T47D (cell line): ENCODE measurements around the gene DRD2.

Experiments used
- DNase-seq, 2 experiments: peaks; one replicate each; pipeline versions ENCODE4 v3.0.0 to v3.0.0-alpha.2; 2011 to 2012; ENCODE audit warnings: low read depth in 1 of 2, low spot score in 1 of 2
- JUND ChIP-seq: IDR thresholded peaks from 2 replicates; pipeline ENCODE4 v1.6.1; 2012; ENCODE audit warnings: low read depth
- in situ Hi-C: cut with HindIII; loops from 2 replicates; pipeline ENCODE4 v1.10.0; 2016; ENCODE audit warnings: low sequenced_read_pairs, low pct_unique_long_range_greater_than_20kb

DRD2 gene

GRCh38 chr11:113504586-113504985, 29.4 kb upstream of the DRD2 start:
- no peak for DNase-seq
- in situ Hi-C loops, result no loop called here
- no peak for TF ChIP-seq JUND

GRCh38 chr11:113504071-113504470, 28.9 kb upstream of the DRD2 start:
- no peak for TF ChIP-seq JUND
- in situ Hi-C loops, result no loop called here
- DNase-seq, result no peak

- DNase-seq, result no peak
- in situ Hi-C loops, result no loop called here
- no peak for TF ChIP-seq JUND
Measured at GRCh38 chr11:113497066-113497910, 22.1 kb upstream of the DRD2 start.

GRCh38 chr11:113496026-113496651, 20.9 kb upstream of the DRD2 start:
- no peak for DNase-seq
- in situ Hi-C loops, result no loop called here
- TF ChIP-seq JUND, result no peak

- no peak for TF ChIP-seq JUND
- in situ Hi-C loops, result no loop called here
- DNase-seq, result peak in 1 of 2 experiments; percentile 34
Measured at GRCh38 chr11:113494021-113494420, 18.8 kb upstream of the DRD2 start.

- in situ Hi-C loops, result no loop called here
- no peak for TF ChIP-seq JUND
- DNase-seq, result no peak
Measured at GRCh38 chr11:113493206-113493605, 18.0 kb upstream of the DRD2 start.

GRCh38 chr11:113488931-113489351, 13.7 kb upstream of the DRD2 start:
- in situ Hi-C loops, result no loop called here
- TF ChIP-seq JUND, result no peak
- no peak for DNase-seq

- in situ Hi-C loops, result no loop called here
- no peak for DNase-seq
- no peak for TF ChIP-seq JUND
Measured at GRCh38 chr11:113487622-113488021, 12.4 kb upstream of the DRD2 start.

GRCh38 chr11:113484223-113484622, 9.0 kb upstream of the DRD2 start:
- DNase-seq, result no peak
- TF ChIP-seq JUND, result no peak

GRCh38 chr11:113481672-113482071, 6.5 kb upstream of the DRD2 start:
- no peak for DNase-seq
- no peak for TF ChIP-seq JUND
- in situ Hi-C loops, result no loop called here

More at GRCh38 chr11:113484223-113484622, 9.0 kb upstream of the DRD2 start:
- in situ Hi-C loops, result no loop called here

- no peak for TF ChIP-seq JUND
- no peak for DNase-seq
- in situ Hi-C loops, result no loop called here
Measured at GRCh38 chr11:113481226-113481625, 6.0 kb upstream of the DRD2 start.

GRCh38 chr11:113477321-113477720, 2.1 kb upstream of the DRD2 start:
- in situ Hi-C loops, result no loop called here
- peak in 1 of 2 experiments; percentile 22 for DNase-seq
- TF ChIP-seq JUND, result no peak

- in situ Hi-C loops, result no loop called here
- DNase-seq, result no peak
- TF ChIP-seq JUND, result no peak
Measured at GRCh38 chr11:113476553-113476952, 1.4 kb upstream of the DRD2 start.
